IMR-90 (cell line): Measurements from ENCODE around the gene TBC1D22B. TPM values are rescaled to one million over a fixed set of nuclear protein-coding genes. Genes with fewer than 3 reads are reported as not detected.

Experiments used
- ATAC-seq: fragments of 200-7000 bp; cut with Tn5 transposase; 2 replicates; pipeline ENCODE4 v1.9.1; 2020; ENCODE audit warnings: low read depth, mild to moderate bottlenecking, moderate library complexity
- BruUV-seq: library from RNA; stranded (reverse); fragments of 400-500 nt; replicated peaks from 2 replicates; lab custom pipeline; 2021; lab: Mats Ljungman, UMichigan
- CTCF ChIA-PET: fragments of 300-600 bp; formaldehyde crosslinking; extraction: SDS; loops from one replicate; lab custom pipeline; 2021; ENCODE audit warnings: antibody characterized with exemption; lab: Yijun Ruan, JAX
- POLR2A ChIA-PET: fragments of 300-600 bp; sonication (Branson Sonifier 250); formaldehyde crosslinking; loops from one replicate; lab custom pipeline; 2022; ENCODE audit warnings: antibody characterized with exemption; ENCODE audit not compliant: unreplicated experiment; lab: Charles Lee
- DNase-seq: peaks from one replicate; pipeline ENCODE4 v3.0.0; 2013
- H2AFZ ChIP-seq: replicated peaks from 2 replicates; pipeline ENCODE3; 2013; ENCODE audit warnings: low read length, mild to moderate bottlenecking; ENCODE audit not compliant: poor library complexity
- H2AK5ac ChIP-seq: 2 replicates; pipeline ENCODE4 v1.6.1; 2013; ENCODE audit warnings: low read depth, low read length, inconsistent platforms
- H2AK9ac ChIP-seq: replicated peaks from 2 replicates; pipeline ENCODE3; 2013; ENCODE audit warnings: mild to moderate bottlenecking, low read depth, low read length, moderate library complexity; ENCODE audit not compliant: poor library complexity
- H2BK120ac ChIP-seq: 2 replicates; pipeline ENCODE4 v1.6.1; 2013; ENCODE audit warnings: low read depth, low read length, inconsistent platforms
- H2BK15ac ChIP-seq: 3 replicates; pipeline ENCODE4 v1.6.1; 2013; ENCODE audit warnings: low read depth, low read length, inconsistent platforms
- H2BK20ac ChIP-seq: 2 replicates; pipeline ENCODE4 v1.6.1; 2013; ENCODE audit warnings: low read depth, mild to moderate bottlenecking, inconsistent platforms, low read length, moderate library complexity
- H2BK5ac ChIP-seq: 2 replicates; pipeline ENCODE4 v1.6.1; 2013; ENCODE audit warnings: mild to moderate bottlenecking, low read depth, low read length, inconsistent platforms; ENCODE audit not compliant: poor library complexity, severe bottlenecking
- H3K14ac ChIP-seq: replicated peaks from 2 replicates; pipeline ENCODE4 v1.6.1; 2013; ENCODE audit warnings: low read depth, low read length, inconsistent platforms
- H3K18ac ChIP-seq: 2 replicates; pipeline ENCODE4 v1.6.1; 2013; ENCODE audit warnings: low read depth, low read length, control low read depth
- H3K23ac ChIP-seq: 2 replicates; pipeline ENCODE4 v1.6.1; 2013; ENCODE audit warnings: low read depth, low read length, inconsistent platforms
- H3K27ac ChIP-seq: 2 replicates; pipeline ENCODE4 v1.5.1; 2013; ENCODE audit warnings: mild to moderate bottlenecking, control low read depth, low read length; ENCODE audit not compliant: insufficient read depth
- H3K27me3 ChIP-seq: 2 replicates; pipeline ENCODE4 v1.6.1; 2013; ENCODE audit warnings: low read length; ENCODE audit not compliant: control insufficient read depth, insufficient read depth
- H3K36me3 ChIP-seq: 2 replicates; pipeline ENCODE4 v1.6.1; 2013; ENCODE audit warnings: low read length, mixed read lengths; ENCODE audit not compliant: control insufficient read depth, insufficient read depth
- H3K4ac ChIP-seq: 2 replicates; pipeline ENCODE4 v1.6.1; 2013; ENCODE audit warnings: low read depth, low read length, inconsistent platforms
- H3K4me1 ChIP-seq: 2 replicates; pipeline ENCODE4 v1.6.1; 2013; ENCODE audit warnings: low read length, mixed read lengths; ENCODE audit not compliant: control insufficient read depth, insufficient read depth
- H3K4me2 ChIP-seq: 2 replicates; pipeline ENCODE4 v1.6.1; 2013; ENCODE audit warnings: low read depth, mild to moderate bottlenecking, control low read depth, low read length, moderate library complexity
- H3K4me3 ChIP-seq: 2 replicates; pipeline ENCODE4 v1.5.1; 2013; ENCODE audit warnings: low read depth, mild to moderate bottlenecking, control low read depth, low read length, moderate library complexity; ENCODE audit not compliant: insufficient read depth
- H3K56ac ChIP-seq: 2 replicates; pipeline ENCODE4 v1.6.1; 2013; ENCODE audit warnings: low read length, inconsistent platforms; ENCODE audit not compliant: insufficient read depth; ENCODE audit errors: extremely low read depth
- H3K79me1 ChIP-seq, 2 experiments: 2 replicates each; pipeline ENCODE4 v1.6.1; 2013; ENCODE audit warnings: low read length in 2 of 2, inconsistent platforms in 1 of 2, low read depth in 1 of 2
- H3K9ac ChIP-seq: 2 replicates; pipeline ENCODE4 v1.6.1; 2013; ENCODE audit warnings: low read depth, low read length, control low read depth
- H3K9me1 ChIP-seq: 2 replicates; pipeline ENCODE4 v1.6.1; 2013; ENCODE audit warnings: low read length, inconsistent platforms; ENCODE audit not compliant: insufficient read depth
- H3K9me3 ChIP-seq: 2 replicates; pipeline ENCODE4 v1.6.1; 2013; ENCODE audit warnings: low read length; ENCODE audit not compliant: control insufficient read depth, insufficient read depth
- H4K20me1 ChIP-seq: 2 replicates; pipeline ENCODE4 v1.6.1; 2013; ENCODE audit warnings: low read length, inconsistent platforms; ENCODE audit not compliant: insufficient read depth
- H4K5ac ChIP-seq: 2 replicates; pipeline ENCODE4 v1.6.1; 2013; ENCODE audit warnings: mild to moderate bottlenecking, low read depth, low read length, control low read depth
- H4K8ac ChIP-seq, 2 experiments: 2 replicates each; pipeline ENCODE4 v1.6.1; 2013; ENCODE audit warnings: low read depth in 2 of 2, low read length in 2 of 2, control low read depth in 1 of 2, inconsistent platforms in 1 of 2
- H4K91ac ChIP-seq: 2 replicates; pipeline ENCODE4 v1.6.1; 2013; ENCODE audit warnings: low read depth, low read length, inconsistent platforms; ENCODE audit not compliant: insufficient read depth
- BHLHE40 ChIP-seq: fragments of 150-350 bp; IDR thresholded peaks from 2 replicates; pipeline ENCODE4 v1.6.1; 2016; ENCODE audit warnings: mild to moderate bottlenecking, low read depth, low read length
- CEBPB ChIP-seq: IDR thresholded peaks from 2 replicates; pipeline ENCODE4 v1.6.1; 2012; ENCODE audit warnings: low read depth, low read length, improper control_type of control experiment
- CHD1 ChIP-seq: IDR thresholded peaks from 2 replicates; pipeline ENCODE4 v1.6.1; 2012; ENCODE audit warnings: low read depth, low read length, improper control_type of control experiment
- CTCF ChIP-seq: conservative IDR thresholded peaks from 2 replicates; pipeline ENCODE4 v1.5.1; 2012; ENCODE audit warnings: mild to moderate bottlenecking, low read depth, low read length, improper control_type of control experiment
- ELK1 ChIP-seq: fragments of 150-350 bp; IDR thresholded peaks from 2 replicates; pipeline ENCODE4 v1.6.1; 2016; ENCODE audit warnings: low read depth, mild to moderate bottlenecking, low read length, moderate library complexity, borderline replicate concordance
- FOS ChIP-seq: fragments of 150-350 bp; IDR thresholded peaks from 2 replicates; pipeline ENCODE4 v1.6.1; 2016; ENCODE audit warnings: low read depth, low read length
- MAFK ChIP-seq: IDR thresholded peaks from 2 replicates; pipeline ENCODE4 v1.6.1; 2012; ENCODE audit warnings: low read depth, low read length, improper control_type of control experiment
- MAZ ChIP-seq: IDR thresholded peaks from 2 replicates; pipeline ENCODE4 v1.6.1; 2012; ENCODE audit warnings: low read depth, mild to moderate bottlenecking, low read length, improper control_type of control experiment, moderate library complexity, borderline replicate concordance
- MXI1 ChIP-seq: IDR thresholded peaks from 2 replicates; pipeline ENCODE4 v1.6.1; 2012; ENCODE audit warnings: low read depth, mild to moderate bottlenecking, low read length, moderate library complexity, borderline replicate concordance
- NFE2L2 ChIP-seq: fragments of 150-350 bp; IDR thresholded peaks from 2 replicates; pipeline ENCODE4 v1.6.1; 2016; ENCODE audit warnings: low read depth, mild to moderate bottlenecking, low read length
- POLR2A ChIP-seq: IDR thresholded peaks from 2 replicates; pipeline ENCODE4 v1.6.1; 2012; ENCODE audit warnings: mild to moderate bottlenecking, low read depth, low read length
- RAD21 ChIP-seq: IDR thresholded peaks from 2 replicates; pipeline ENCODE4 v1.6.1; 2012; ENCODE audit warnings: low read length, improper control_type of control experiment
- RCOR1 ChIP-seq: IDR thresholded peaks from 2 replicates; pipeline ENCODE4 v1.6.1; 2012; ENCODE audit warnings: mild to moderate bottlenecking, low read length, improper control_type of control experiment; ENCODE audit not compliant: insufficient replicate concordance
- RFX5 ChIP-seq: IDR thresholded peaks from 2 replicates; pipeline ENCODE4 v1.8.0; 2012; ENCODE audit warnings: low read depth, mild to moderate bottlenecking, low read length, moderate library complexity
- SMC3 ChIP-seq: fragments of 150-350 bp; IDR thresholded peaks from 2 replicates; pipeline ENCODE4 v1.6.1; 2016; ENCODE audit warnings: low read depth, mild to moderate bottlenecking, antibody characterized with exemption, low read length, moderate library complexity
- WGBS, 2 experiments: methylation state at CpG; one replicate each; pipeline versions ENCODE4 v1.1.5 to v1.1.7; 2013; ENCODE audit warnings: missing lambda C conversion rate in 2 of 2; ENCODE audit not compliant: insufficient read length in 1 of 2; ENCODE audit errors: extremely low coverage in 2 of 2; 5-methylcytosine and 5-hydroxymethylcytosine counted together
- dilution Hi-C: fragments of 300-500 bp; cut with HindIII; formaldehyde crosslinking; loops from one replicate; pipeline ENCODE4 v1.14.3; 2018; ENCODE audit warnings: low sequenced_read_pairs; ENCODE audit not compliant: unreplicated experiment
- in situ Hi-C: fragments of 300-500 bp; cut with MboI; formaldehyde crosslinking; loops from 3 replicates; pipeline ENCODE4 v1.14.3; 2019; ENCODE audit warnings: low sequenced_read_pairs, inconsistent platforms, mixed read lengths
- intact Hi-C: fragments of 100-400 bp; cut with micrococcal nuclease; formaldehyde crosslinking; loops from 2 replicates; pipeline ENCODE4 v1.10.0; 2022
- polyA plus RNA-seq, 3 experiments: library from polyadenylated mRNA; depleted of rRNA; stranded (reverse); fragments of >200 nt; gene quantifications; 2 replicates each; pipeline ENCODE4 v1.2.3, GENCODE V29; 2012; ENCODE audit warnings: low replicate concordance in 1 of 3
- total RNA-seq: library from RNA; depleted of rRNA; stranded (reverse); fragments of >200 nt; gene quantifications from 2 replicates; pipeline ENCODE4 v1.2.3, GENCODE V29; 2012
- TF ChIP-seq, protein P1 (sequence below): fragments of 150-350 bp; IDR thresholded peaks from 2 replicates; pipeline ENCODE4 v1.6.1; 2017; ENCODE audit warnings: mild to moderate bottlenecking, antibody characterized with exemption, low read length, low read depth

The TBC1D22B gene
- total and polyA plus RNA-seq, 2 of the 4 experiments (the other 2 are of a cell fraction): 6.6 to 7.5 TPM

DNA sequence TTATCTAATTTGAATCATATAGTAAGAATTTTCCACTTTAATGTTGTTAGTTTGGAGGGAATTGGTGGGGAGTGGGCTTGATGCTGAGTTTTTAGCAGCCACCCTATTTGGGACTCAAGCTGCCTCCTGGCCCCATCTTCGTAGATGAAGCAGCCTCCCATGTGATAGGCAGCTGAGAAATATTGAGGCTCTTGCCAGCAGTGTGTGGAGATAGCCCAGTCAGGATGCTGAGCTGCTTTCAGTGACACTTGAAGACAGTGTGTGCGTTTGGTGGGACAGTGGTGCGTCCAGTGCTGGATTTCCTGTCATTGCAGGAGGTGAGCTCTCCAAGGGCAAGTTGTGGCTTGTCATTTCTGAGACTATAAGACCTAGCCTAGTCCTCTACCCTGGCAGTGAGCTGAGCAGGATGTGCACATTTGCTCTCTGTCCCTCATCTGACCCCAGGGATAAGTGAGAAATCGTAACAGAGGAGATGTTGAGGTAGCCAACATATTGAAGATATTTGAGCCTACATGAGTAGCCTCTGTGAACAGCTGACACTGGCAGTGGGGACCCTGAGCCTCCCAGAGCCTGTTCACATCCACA lies 48.4 kb downstream of the TBC1D22B start:
- Histone ChIP-seq H3K9ac (no peak overlapping the region), H3K9me1 (peaks cover 5% of the 10 kb centered on the region; the same call in 1 of the 2 replicates), H3K14ac (no peak overlapping the region), H3K36me3 (peaks cover 25% of the 10 kb centered on the region), H3K18ac (no peak overlapping the region), H3K4ac (no peak overlapping the region), H3K4me2 (no peak overlapping the region), H4K8ac (no peak overlapping the region), H2BK15ac (no peak overlapping the region), H2AK9ac (no peak overlapping the region), H2BK20ac (no peak overlapping the region), H2AFZ (no peak overlapping the region), H3K4me3 (no peak overlapping the region), H3K27ac (no peak overlapping the region), H3K23ac (0 out of 2 replicates have a peak overlapping the region, but pooled peaks have one; percentile 24), H3K79me1 (peaks cover 0 to 5% of the 10 kb centered on the region in 2 experiments; a peak in 1 of 4 replicates), H4K91ac (no peak overlapping the region), H2BK120ac (no peak overlapping the region), H2BK5ac (no peak overlapping the region), H4K5ac (no peak overlapping the region), H3K4me1 (peaks cover 7% of the 10 kb centered on the region), H3K9me3 (no peaks in the 10 kb centered on the region), H3K56ac (no peak overlapping the region), H4K20me1 (no peaks in the 10 kb centered on the region), H2AK5ac (no peak overlapping the region), H3K27me3 (no peaks in the 10 kb centered on the region)
- ChIA-PET CTCF (interaction anchor here (0.5 kb wide), 1 partner anchor 741 kb away, joined by 3 read pairs; no protein-coding TSS in a partner anchor), POLR2A (no interaction called here)
- dilution Hi-C loops: no loop called here
- BruUV-seq: no TSS peak
- no peak for TF ChIP-seq BHLHE40
- TF ChIP-seq ELK1: no peak
- TF ChIP-seq MAZ: no peak
- TF ChIP-seq RAD21: no peak
- TF ChIP-seq, protein P1, sequence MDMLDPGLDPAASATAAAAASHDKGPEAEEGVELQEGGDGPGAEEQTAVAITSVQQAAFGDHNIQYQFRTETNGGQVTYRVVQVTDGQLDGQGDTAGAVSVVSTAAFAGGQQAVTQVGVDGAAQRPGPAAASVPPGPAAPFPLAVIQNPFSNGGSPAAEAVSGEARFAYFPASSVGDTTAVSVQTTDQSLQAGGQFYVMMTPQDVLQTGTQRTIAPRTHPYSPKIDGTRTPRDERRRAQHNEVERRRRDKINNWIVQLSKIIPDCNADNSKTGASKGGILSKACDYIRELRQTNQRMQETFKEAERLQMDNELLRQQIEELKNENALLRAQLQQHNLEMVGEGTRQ: no peak
- no peak for TF ChIP-seq FOS
- no peak for TF ChIP-seq CTCF
- TF ChIP-seq NFE2L2: no peak
- no peak for TF ChIP-seq CEBPB
- no peak for TF ChIP-seq RFX5
- no peak for TF ChIP-seq SMC3
- TF ChIP-seq MAFK: no peak
- no peak for TF ChIP-seq CHD1
- TF ChIP-seq RCOR1: no peak
- no peak for TF ChIP-seq POLR2A
- TF ChIP-seq MXI1: no peak
- intact Hi-C loops: no loop called here
- ATAC-seq: no peak
- no peak for DNase-seq
- WGBS, 2 experiments: 100% methylated on average over 1 of the region's 4 CpGs; no CpG with 5 or more reads in 1 of the 2 experiments
- in situ Hi-C loops: no loop called here
